Activated CD4-positive, CD25-positive, alpha-beta regulatory T cell treated with anti-CD3 and anti-CD28 coated beads, Interleukin-2, amount 50 U/mL, for 72 hours (primary cell): ENCODE measurements around the gene PEX7.
"Not testable (repeated sequence)": the region's sequence is repeated elsewhere in the genome, so short reads cannot be mapped to it uniquely, and the experiment has no call there.

Experiments
- DNase-seq: peaks from one replicate; pipeline ENCODE4 v3.0.0; 2021

PEX7 gene

DNA sequence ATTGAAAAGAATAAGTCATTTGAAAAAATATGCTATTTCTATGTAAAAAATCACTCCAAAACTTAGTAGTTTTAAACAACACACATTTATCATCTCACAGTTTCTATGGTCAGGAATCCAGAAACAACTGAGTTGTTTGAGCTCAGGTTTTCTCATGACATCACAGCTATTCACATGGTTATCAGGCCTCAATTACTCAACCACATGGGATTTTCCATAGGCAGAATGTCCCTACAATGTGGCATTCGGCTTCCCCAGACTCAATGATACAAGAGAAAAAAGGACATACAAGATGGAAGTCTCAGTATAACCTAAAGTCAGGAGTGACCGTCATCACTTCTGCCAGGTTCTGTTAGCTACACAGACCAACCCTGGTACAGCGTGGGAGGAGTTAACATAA lies 96.3 kb downstream of the PEX7 start:
- no peak for DNase-seq

- DNase-seq, result no peak
Observed at GRCh38 chr6:136920216-136920615, 97.8 kb downstream of the PEX7 start.

DNA sequence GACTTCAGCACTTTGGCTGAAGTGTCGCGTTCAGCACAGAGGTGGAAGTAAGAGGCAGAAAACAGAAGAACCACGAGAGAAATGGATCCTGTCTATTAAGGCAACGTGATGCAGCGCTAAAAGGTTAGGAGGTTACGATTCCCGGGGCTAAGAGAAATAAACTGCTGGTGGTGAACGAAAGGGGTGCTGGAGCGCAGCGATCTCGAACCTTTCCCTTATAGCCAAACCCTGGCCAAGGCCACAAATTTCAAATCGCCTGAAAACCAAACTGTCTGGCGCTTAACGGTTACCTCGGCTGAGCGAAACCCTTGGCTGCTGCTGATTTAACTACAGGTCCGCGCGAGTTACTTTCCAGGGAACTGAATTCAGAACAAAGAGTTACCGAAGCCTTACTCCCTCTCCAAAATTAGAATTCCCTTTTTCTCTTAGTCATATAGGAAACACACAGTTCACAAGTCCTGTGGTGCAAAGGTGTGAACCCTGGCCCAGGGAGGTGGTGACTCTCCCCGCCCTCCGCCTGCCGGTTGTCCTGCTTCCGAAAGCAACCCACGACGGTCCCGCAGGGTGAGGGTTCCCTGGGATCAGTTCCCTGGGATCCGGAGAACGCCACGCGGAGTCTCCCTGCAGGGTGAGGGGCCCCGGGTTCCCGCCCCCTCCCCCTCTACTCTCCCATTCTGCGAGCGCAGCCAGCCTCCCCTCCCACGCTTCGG lies 98.4 kb downstream of the PEX7 start:
- DNase-seq, result peak; percentile 36

DNA sequence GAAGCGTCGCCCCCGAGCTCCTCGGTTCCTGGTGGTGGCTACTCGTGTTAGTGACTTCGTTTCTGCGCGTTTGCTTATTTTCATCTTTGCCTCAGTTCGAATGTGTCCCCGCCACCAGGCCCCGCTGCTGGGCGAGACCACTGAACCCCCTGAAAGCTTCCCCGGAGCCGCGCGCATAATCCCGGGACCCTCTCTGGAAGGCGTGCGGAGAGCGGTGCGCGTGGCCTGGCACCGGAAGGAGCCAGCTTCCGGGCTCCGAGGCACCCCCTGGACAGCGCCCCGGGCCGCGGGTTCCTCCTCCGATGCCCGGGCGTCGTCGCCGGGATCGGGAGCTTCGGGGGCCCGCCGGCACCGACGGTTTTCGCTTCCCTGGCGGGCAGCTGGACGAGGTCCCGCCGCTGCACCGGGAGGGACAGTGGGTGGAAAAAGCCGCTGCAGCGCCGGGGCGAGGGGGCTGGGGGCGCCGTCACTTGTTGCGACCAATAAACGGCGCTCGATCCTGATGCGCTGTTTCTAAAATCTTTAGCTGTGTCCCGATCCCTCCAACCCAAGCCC lies 99.1 kb downstream of the PEX7 start:
- no peak for DNase-seq

DNA sequence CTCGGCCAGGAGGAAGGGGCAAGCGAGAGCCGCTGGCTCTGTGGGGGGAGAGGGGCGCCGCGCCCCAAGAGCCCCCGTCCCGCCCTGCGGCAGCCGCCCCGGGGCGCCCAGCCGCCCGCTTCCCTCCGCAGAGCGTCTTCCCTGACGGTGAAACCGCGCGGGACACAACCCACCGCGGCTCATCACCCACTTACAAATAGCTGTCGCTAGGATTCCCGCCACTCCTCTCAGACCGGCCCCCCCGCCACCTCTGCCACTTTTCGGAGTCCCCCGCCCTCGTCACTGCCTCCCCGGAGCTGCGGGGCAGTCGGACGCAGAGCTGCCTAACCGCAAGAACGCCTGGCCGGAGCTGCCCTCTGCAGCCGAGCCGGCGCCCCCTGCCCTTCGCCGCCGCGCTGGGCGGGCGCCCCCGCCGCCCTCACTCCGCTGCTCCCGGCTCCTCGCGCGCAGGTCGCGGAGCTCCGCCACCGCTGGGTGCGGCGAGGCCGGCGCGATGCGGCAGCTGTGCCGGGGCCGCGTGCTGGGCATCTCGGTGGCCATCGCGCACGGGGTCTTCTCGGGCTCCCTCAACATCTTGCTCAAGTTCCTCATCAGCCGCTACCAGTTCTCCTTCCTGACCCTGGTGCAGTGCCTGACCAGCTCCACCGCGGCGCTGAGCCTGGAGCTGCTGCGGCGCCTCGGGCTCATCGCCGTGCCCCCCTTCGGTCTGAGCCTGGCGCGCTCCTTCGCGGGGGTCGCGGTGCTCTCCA lies 99.7 kb downstream of the PEX7 start, which contains the start of gene SLC35D3:
TSS of gene SLC35D3 (plus strand) at position 366 of the 749 bp plus-strand sequence. CDS start at position 494, 128 bp downstream.
- peak; percentile 32 for DNase-seq

GRCh38 chr6:136922685-136923006 lies 100.3 kb downstream of the PEX7 start:
- no peak for DNase-seq

DNA sequence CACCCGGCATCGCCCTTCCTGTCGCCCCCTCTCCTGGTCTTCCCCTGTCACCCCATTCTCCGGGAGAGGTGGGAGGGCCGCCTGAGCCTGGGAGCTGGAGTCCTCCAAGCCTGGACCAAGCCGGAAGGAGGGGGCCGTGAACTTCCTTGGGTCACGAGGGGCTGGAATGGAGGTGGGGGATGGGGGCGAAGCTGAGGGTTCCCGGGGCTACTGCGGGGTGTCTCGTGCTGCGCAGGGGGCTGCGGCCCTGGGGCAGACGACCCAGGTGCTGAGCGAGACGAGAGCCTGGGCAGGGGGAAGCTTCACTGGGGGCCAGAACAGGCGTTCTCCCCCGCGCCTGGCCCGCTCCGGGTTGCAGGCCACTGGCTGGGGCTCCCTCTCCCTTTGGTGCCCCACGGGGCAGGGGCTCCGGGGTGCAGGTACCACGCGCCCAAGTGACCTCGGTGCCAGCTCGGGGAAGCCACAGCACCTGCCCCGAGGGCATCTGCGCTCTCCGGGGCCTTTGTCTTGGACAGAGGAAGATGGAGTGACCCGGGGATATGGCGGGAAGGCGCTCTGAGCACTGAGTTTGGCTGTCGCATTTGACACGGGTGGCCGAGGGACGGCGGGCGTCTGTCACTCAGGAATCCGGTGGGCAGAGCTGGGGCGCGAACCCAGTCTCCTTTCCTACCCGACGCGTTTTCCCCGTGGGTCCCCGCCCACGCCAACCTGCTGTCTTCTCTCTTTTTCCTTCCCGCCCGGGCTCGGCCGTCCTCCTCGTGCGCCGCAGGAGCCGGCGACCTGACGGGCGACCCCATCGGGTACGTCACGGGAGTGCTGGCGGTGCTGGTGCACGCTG lies 100.9 kb downstream of the PEX7 start:
- DNase-seq, result peak; percentile 32

DNA sequence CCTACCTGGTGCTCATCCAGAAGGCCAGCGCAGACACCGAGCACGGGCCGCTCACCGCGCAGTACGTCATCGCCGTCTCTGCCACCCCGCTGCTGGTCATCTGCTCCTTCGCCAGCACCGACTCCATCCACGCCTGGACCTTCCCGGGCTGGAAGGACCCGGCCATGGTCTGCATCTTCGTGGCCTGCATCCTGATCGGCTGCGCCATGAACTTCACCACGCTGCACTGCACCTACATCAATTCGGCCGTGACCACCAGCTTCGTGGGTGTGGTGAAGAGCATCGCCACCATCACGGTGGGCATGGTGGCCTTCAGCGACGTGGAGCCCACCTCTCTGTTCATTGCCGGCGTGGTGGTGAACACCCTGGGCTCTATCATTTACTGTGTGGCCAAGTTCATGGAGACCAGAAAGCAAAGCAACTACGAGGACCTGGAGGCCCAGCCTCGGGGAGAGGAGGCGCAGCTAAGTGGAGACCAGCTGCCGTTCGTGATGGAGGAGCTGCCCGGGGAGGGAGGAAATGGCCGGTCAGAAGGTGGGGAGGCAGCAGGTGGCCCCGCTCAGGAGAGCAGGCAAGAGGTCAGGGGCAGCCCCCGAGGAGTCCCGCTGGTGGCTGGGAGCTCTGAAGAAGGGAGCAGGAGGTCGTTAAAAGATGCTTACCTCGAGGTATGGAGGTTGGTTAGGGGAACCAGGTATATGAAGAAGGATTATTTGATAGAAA lies 101.7 kb downstream of the PEX7 start:
- no peak for DNase-seq

- no peak for DNase-seq
Observed at GRCh38 chr6:136926383-136926782, 104.0 kb downstream of the PEX7 start.

DNA sequence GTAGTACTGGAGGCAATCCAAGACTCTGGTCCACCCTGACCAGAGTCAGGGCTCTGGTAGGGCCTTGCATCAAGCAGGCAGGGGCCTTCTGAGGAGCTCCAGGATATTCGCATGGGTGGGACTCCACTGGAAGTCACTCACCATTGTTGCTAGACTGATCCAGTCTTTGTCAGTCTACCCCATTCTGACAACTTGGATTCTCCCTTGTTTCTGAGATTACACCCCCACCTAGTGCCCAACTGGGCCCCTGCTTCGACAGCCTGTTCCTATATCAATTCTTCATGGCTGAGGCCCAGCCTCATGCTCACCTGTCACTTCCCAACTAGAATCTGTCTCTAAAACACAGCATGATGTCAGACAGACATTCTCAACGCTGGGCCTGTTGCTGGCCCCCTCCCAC lies 104.9 kb downstream of the PEX7 start:
- no peak for DNase-seq

DNA sequence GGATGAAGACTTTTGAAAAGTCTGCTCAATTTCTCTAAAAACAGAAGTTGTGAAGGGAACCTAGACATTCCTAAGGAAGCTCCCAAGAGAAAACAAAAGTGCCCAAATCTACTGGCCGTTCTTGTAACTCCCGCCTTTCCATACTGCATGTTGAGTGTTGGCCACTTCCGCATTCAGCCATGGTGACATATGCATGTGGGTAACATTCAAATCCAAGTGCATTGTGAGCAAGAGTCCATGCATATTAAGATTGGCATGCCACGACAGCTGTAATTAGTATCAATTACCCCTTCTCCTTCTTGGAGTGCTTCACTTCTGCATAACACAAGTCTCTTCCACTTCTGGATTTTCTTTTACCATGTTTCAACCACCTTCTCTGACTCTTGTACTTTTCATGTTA lies 108.1 kb downstream of the PEX7 start:
- DNase-seq, result no peak

- DNase-seq, result no peak
Observed at GRCh38 chr6:136932599-136932998, 110.2 kb downstream of the PEX7 start.

DNA sequence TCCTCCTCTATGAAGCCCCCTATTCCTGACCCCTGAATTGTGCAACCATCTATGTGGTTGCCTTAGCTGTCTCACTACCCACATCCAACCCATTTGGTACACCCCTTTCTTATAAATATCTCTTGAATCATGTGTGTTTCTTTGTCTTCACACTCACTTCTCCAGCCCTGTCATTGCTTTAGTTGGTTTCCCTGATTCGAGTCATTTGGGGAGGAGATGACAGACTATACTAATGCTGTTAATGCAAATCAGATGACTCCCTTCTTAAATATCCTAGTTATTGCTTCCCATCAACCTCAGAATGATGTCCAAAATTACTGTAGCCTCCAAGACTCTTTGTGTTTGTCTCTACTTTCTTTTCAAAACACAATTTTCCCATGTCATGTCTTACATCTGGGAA lies 122.7 kb downstream of the PEX7 start:
- no peak for DNase-seq

DNA sequence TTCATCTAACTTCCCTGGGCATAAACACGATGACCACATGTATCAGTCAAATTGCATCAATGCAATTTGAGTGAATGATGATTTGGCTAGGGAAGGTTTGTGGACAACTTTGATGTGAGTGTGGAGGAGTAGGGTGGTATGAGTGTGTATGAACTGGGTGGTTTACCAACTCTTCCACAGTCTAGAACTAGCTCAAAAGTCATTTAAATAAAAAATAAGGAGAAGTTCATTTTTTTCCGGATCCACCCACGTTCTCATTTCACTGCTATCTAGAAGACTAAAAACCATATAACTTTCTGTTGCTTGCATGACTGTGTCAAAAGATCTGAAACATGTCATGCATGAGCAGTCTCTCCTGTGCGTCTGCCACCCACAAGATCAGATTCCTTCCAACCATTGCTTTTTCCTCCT lies 123.3 kb downstream of the PEX7 start:
- no peak for DNase-seq

DNA sequence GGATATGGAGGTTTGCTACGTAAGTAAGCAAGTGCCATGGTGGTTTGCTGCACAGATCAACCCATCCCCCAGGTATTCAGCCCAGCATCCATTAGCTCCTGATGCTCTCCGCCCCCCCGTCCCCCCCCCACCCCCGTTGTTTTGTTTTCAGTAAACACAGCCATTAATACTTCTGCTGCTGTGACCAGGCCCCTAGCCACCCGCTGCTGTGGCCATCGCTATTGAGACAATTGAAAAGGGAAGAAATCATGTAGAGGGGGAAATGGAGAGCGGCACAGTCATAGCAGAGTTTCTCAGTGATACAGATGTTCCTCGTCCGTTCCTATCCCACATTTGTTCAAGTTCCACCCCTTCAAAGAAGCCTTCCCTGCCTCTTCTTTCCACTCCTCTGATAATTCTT lies 124.6 kb downstream of the PEX7 start:
- no peak for DNase-seq

DNA sequence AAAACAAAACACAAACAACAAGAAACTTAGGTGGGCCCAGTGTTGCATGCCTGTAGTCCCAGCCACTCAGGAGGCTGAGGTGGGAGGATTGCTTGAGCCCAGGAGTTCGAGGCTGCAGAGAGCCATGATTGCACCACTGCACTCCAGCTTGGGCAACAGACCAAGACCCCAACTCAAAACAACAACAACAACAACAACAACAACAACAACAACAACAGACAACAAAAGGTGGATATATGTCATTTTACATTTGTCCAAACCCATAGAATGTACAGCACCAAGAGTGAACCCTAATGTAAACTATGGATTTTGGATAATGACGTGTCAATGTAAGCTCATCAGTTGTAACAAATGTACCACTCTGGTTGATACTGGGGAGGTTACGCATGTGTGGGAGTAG lies 127.6 kb downstream of the PEX7 start:
- DNase-seq, result not testable (repeated sequence)

DNA sequence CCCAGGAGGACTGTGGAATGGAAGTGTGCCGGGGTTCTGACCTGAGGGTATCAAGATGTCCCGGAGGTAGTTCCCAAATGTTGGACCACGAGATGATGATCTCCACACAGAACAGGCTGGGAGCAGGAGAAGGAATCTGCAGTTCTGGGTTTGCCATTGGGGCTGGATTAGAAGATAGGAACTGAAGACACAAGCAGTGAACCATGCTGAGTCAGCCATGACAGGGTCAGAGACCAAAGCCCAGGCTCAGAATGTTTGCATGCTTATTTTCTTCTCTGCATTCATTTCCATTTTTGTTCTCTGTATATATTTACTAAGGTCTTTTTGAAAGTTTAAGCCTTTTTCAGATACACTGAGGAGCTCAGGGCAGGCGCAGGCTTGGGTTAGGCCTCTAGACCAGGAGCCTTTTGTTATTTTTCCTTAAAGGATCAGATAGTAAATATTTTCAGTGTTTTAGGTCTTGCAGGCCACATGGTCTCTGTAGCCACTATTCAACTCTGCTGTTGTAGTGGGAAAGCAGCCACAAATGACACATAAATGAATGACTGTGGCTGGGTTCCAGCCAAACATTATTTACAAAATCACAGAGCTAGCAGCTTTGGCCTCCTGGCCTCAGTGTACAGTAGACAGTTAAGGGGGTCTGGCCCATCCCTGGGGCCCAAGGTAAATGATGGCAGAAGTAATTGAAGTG lies 128.2 kb downstream of the PEX7 start:
- no peak for DNase-seq

DNA sequence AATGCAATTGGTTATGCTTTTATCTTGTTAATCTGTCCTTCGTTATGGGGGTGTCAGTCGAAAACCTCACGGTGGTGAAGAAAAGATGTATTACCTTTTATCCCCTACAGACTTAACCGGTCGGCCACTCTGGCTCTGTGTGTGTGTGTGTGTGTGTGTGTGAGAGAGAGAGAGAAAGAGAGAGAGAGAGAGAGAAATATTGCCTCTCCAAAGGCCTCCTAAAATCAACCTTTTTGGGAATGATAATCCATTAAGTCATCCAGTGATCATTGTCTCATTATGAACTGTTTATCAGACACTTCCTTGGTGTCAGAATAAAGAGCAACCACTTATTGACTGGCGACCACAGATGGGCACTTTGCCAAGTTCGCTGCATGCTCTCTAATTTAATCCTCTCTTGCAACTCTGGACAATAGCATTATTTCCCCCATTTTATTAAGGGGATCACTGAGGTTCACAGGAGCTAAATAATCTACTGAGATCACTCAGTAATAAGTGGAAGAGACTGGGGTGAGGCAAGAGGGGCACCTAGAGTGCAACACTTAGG lies 130.4 kb downstream of the PEX7 start:
- DNase-seq, result no peak

GRCh38 chr6:136955123-136955522 lies 132.7 kb downstream of the PEX7 start:
- no peak for DNase-seq

DNA sequence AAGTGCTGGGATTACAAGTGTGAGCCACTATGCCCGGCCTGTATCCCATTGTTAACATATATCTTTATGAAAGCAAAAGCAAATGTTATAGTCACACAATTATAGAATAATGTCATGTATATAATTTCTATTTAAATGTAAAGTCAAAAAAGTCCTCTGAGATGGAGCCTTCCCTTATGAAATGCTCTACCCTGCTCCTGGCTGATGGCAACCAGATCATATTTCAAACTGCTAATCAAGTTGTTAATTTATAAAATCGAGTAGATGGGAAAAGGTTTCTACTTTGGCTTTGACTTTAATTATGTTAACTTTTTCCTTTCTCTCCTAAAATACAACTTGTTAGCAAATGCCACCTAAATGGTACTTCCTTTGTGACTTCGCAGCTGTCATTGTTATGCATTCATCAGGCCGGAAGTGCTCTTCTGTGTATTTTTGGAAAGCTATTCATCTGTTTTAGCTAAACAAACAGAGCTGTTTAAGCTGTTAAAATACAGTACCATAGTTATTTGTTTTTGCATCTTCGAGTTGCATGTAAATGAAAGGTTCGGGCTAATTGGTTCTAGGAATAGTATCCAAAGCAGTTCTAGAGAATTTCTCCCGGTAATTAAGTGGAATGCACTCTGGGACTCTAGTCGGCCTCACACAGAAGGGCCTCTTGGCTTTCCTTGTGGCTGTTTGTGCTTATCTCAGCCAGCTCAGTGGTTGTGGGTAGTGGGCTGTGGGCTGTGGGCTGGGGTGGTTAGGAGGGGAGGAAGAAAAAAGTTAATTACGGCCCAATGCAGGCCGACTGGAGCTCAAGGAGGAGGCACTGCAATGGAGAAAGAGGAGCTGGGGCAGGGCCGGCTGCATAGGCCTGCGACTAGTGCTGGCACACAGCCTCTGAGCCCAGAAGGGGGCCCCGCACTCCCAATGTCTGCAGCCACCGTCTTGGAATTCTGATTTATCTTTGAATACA lies 134.5 kb downstream of the PEX7 start:
- DNase-seq, result no peak

DNA sequence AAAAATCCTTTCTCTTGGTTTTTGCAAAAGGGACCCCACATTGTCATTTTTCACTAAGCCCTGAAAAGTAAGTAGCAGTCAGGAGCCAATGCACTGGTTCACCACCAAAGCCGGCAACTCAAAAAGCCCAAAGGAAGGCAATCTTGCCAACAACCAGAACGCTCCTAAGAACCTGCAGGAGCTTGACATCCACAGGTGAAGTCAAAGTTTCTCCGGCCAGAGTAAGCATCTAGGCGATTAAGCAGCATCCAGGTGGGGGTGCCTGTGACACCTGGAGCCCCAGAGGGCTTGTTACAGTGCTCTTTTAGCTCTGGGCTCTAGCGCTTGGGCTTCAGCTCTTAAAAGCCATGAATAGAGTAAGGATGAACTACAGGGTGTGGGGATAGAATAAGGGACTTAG lies 135.8 kb downstream of the PEX7 start:
- DNase-seq, result no peak
